Activated CD4-positive, alpha-beta T cell treated with anti-CD3 and anti-CD28 coated beads for 1 hour (primary cell): ENCODE data around the gene BBX.

Experiments used
- DNase-seq: peaks from one replicate; pipeline ENCODE4 v3.0.0-alpha.2; 2020

BBX gene

GRCh38 chr3:107756649-107757048, 233.9 kb downstream of the BBX start:
- DNase-seq: no peak

DNA sequence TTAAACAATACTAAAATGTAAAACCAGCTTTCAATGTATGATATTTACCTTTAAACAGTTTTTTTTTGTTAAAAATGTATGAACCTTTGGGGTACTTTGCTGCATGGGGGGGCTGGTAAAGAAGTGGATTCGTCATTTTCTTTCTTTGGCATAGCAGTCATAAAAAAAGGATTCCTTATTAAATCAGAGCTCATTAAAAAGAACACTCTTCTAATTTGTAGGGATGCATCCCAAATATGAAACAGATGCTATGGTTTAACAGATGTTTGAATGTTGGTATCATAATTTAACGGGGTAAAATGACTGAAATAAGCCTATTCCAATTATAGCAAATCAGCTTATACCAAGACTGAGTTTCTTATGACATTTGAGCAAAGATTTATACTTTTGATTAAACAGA, 234.4 kb downstream of the BBX start:
- DNase-seq: no peak

DNA sequence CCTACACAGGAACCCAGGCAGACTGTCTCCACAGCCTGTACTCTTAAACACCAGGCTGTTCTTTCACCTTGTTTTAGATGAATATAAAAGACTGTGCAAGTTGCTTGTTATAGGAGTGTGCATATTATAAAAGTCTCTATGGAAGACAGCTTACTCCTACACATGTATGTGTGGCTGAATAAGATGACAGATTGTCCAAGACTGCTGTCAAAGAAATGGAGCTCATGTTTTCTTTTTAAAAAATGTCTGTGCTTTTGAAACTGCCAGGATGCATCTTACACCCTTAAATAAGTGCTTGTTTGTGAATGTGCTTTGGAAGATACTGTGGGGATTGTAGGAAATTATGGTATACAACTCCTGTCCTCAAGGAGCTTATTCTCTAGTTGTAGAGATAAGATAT, 237.4 kb downstream of the BBX start:
- DNase-seq: no peak

- no peak for DNase-seq
Observed at GRCh38 chr3:107761391-107761790, 238.6 kb downstream of the BBX start.

GRCh38 chr3:107765524-107765923, 242.8 kb downstream of the BBX start:
- DNase-seq: no peak

GRCh38 chr3:107767897-107768605, 245.3 kb downstream of the BBX start:
- no peak for DNase-seq

GRCh38 chr3:107769882-107770281, 247.1 kb downstream of the BBX start:
- DNase-seq: no peak

GRCh38 chr3:107772016-107772415, 249.3 kb downstream of the BBX start:
- DNase-seq: no peak

GRCh38 chr3:107775974-107776373, 253.2 kb downstream of the BBX start:
- no peak for DNase-seq

- DNase-seq: no peak
Observed at GRCh38 chr3:107781253-107781652, 258.5 kb downstream of the BBX start.

GRCh38 chr3:107782054-107782453, 259.3 kb downstream of the BBX start:
- DNase-seq: no peak

DNA sequence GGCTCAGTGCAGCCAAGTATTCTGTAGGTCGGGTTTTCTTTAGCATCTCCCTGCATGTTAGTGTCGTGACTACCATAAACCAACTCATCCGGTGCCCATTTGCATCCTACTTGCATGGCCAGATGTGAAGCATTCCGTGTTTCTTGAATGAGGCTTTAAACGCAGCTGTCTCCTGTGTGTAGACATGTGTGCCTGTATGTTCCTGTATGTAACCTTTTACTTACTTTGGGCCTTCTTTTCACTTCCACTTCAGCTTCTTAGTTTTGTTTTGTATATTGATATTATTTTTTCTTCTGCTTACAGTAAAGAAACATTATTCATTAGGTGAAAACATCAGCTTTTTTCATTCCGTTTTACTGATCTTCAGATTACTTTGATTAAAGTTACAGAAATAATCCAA, 267.9 kb downstream of the BBX start:
- no peak for DNase-seq

DNA sequence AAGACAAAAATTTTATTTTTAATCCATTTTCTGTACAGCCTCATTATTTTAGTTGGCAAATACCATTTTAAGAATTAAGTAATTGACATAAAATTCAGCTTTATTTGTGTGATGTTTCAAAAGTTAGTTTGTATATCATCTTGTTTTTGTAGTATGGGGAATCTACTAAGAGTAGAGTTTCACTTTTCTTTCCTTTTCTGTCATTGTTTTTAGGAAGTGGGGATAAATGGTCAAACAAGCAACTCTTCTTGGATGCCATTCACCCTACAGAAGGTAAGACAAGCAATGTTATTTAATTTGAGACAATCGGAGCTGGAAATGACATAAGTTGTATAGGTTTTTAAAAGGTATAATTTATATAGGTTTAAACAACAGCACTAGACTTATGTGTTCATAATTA, 268.3 kb downstream of the BBX start:
- DNase-seq: no peak

- no peak for DNase-seq
Observed at GRCh38 chr3:107791450-107791849, 268.7 kb downstream of the BBX start.

DNA sequence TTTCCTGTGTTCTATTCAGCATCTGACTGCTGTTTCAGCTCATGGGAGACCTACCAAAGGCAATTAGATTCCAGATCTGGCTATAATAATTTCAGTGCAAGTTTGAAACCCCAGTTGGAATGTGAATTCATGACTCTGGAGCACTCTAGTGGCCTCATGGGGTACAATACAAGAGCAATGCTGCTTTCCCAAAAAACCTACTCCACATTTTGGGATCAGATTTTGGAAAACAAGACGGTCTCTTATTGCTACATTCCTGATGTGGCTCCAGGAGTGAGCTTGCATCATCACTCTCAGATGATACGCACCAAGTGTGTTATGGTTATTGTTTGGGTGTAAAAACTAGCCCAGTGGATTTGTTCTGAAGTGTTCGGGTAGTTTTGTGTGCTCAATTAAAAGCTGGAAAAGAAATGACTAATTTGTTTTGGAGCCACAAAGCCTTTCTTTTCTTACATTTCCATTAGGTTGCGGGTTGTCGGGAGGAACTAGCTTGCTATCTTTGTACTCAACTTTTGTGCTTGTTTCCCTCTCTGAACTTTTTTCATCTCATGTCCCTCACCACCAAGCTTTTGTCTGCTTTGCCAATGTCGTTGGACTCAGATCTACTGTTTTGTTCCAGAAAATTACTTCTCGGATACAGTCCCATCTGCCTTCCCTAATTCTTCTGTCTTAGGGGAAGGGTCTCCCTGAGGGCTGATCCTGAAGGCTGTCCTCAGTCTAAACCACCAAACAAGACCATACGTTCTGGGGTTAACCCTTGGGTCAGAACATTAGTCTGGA, 272.1 kb downstream of the BBX start:
- no peak for DNase-seq

GRCh38 chr3:107795514-107796094, 272.8 kb downstream of the BBX start:
- DNase-seq: no peak

- DNase-seq: no peak
Observed at GRCh38 chr3:107796791-107797190, 274.0 kb downstream of the BBX start.

DNA sequence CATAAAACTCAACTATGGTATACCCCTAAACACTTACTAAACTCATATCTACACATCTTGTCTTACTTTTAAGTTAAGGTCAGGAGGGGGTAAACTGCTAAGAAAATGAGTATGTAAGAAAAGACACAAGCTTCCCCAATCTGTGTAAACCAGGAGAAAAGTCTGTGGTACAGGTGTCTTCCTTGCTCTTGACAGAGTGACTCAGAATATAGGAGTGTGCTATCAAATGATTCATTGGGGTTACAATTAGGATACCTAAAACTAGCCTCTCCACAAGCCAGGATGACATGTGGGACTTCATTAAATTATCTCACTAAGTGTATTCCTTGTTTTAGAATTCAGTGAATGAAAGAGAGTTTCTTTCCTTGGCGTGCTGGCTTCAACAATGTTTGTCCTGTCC, 274.8 kb downstream of the BBX start:
- DNase-seq: no peak

DNA sequence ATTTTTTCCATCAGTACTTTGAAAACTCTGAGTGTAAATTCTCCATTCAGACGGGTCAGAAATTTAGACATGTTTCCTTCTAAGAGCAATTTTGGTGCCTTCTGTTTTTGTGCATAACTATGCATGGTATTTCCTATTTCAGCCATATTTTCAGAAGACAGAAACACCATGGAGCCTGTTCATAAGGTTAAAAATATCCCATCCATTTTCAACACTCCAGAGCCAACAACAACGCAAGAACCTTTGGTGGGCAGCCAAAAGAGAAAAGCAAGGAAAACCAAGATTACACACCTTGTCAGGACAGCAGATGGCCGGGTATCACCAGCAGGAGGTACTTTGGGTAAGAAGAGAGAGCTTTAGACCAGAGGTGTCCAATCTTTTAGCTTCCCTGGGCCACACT, 275.6 kb downstream of the BBX start:
- no peak for DNase-seq

DNA sequence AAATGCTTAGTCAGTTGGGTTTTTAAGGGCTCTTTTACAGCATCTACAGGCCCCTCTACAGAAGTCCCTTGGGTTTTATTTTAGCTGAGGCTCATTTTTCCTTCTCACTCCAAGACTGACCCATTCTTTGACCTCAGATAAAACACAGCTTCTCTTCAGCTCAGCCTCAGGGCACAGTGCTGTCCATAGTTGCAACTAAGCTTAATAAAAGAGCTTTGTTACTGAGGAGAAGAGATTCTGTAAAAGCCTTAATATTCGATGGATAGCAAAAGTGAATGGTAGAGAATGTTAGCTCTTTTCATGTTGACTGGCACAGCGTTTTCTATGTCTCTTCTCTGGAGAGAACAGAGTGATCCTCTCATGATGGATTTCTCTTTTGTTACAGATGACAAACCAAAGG, 277.9 kb downstream of the BBX start:
- no peak for DNase-seq

- DNase-seq: no peak
Observed at GRCh38 chr3:107803170-107803569, 280.4 kb downstream of the BBX start.

DNA sequence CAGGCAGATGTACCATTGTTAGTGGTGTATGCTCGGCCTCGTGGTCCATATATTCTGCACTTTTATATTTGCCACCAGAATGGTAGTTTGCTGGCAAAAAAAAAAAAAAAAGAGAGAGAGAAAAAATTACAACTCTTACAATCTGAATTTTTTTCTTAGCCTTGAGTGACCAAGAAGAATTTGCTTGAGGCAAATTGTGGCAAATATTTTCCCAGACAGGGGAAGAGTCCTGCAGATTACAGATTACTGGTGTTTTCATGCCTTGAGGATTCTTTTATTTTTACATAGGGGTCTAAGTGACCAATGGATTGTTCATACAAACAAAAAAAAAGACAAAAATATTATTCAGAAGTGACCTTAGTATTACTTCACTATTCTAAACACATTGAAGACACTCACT, 283.3 kb downstream of the BBX start:
- DNase-seq: no peak

DNA sequence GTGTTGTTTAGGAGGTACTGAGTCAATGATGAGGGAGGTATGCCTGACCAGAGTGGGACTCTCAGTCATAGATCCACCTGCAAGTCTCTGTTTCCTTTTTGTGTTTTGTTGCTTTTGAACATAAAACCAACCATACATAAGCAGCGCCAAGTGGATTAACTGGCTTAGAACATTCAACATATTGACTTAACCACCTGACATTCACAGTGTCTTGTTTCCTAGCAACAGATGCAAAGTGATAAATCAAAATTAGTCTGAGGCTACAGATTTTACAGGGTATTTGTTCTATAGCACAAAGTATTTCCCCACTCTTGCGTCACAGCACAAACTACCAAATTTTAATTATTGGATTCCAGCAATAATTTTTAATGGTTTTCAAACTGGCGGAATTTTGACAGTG, 283.8 kb downstream of the BBX start:
- no peak for DNase-seq
